SJCRH30 (cell line): ENCODE measurements around the gene NDST1. TPM values are rescaled to one million over a fixed set of nuclear protein-coding genes. Genes with fewer than 3 reads are reported as not detected.

Experiments
- DNase-seq, 2 experiments: peaks; one replicate each; pipeline ENCODE4 v3.0.0-alpha.2; 2015 to 2020
- H3K27ac ChIP-seq: fragments of 250-450 bp; sonication (Bioruptor Pico); 2 replicates; pipeline ENCODE4 v1.5.1; 2020; ENCODE audit warnings: mild to moderate bottlenecking, moderate library complexity
- H3K27me3 ChIP-seq: fragments of 250-450 bp; sonication (Bioruptor Pico); 2 replicates; pipeline ENCODE4 v1.5.1; 2020; ENCODE audit warnings: mild to moderate bottlenecking, moderate library complexity
- H3K36me3 ChIP-seq: fragments of 250-450 bp; sonication (Bioruptor Pico); 2 replicates; pipeline ENCODE4 v1.5.1; 2020; ENCODE audit warnings: mild to moderate bottlenecking, moderate library complexity
- H3K4me1 ChIP-seq: fragments of 250-450 bp; sonication (Bioruptor Pico); 2 replicates; pipeline ENCODE4 v1.5.1; 2020; ENCODE audit warnings: mild to moderate bottlenecking, moderate library complexity
- H3K4me3 ChIP-seq: fragments of 250-450 bp; sonication (Bioruptor Pico); 2 replicates; pipeline ENCODE4 v1.5.1; 2020; ENCODE audit warnings: mild to moderate bottlenecking, moderate library complexity
- H3K9me3 ChIP-seq: fragments of 250-450 bp; sonication (Bioruptor Pico); replicated peaks from 2 replicates; pipeline ENCODE4 v1.5.1; 2020; ENCODE audit warnings: mild to moderate bottlenecking, moderate library complexity
- total RNA-seq: library from RNA; depleted of rRNA; stranded (reverse); fragments of >200 nt; shearing (Covaris generic); gene quantifications from 2 replicates; pipeline ENCODE4 v1.2.3, GENCODE V29; 2014

The NDST1 gene
- total RNA-seq, 1 experiment from 2014 or later, result 30.0 TPM

DNA sequence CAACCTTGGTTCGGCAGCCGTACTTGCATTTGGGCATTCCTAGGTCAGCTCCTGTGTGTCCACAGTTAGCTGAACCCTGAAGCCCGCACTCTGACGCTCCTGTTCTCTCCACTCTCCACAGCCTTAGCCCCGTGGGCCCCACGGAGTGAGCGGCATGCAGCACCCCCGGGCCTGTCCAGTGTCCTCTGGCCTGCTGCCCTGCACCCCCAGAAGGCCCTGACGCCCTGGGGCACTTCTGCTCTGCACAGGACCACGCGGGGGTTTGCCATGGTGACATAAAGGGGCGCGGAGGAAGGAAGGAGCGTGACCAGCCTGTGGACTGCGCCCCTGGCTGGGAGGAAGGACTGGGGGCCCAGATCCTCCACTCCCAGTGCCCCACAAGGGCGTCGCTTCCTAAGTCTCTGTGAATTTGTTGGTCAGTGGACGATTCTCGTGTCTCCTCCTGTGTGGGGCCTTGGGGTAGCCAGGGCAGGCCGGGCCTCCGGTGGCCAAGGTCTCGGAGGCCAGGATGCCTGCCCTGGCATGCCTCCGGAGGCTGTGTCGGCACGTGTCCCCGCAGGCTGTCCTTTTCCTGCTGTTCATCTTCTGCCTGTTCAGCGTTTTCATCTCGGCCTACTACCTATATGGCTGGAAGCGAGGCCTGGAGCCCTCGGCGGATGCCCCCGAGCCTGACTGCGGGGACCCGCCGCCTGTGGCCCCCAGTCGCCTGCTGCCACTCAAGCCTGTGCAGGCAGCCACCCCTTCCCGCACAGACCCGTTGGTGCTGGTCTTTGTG, 13.0 kb downstream of the NDST1 start:
- Histone ChIP-seq H3K27me3 (no peaks in the 10 kb centered on the region), H3K36me3 (0 out of 2 replicates have a peak, but pooled peaks cover 5% of the 10 kb centered on the region), H3K9me3 (no peaks in the 10 kb centered on the region), H3K27ac (no peak overlapping the region), H3K4me1 (peaks cover 25% of the 10 kb centered on the region; the same call in 1 of the 2 replicates), H3K4me3 (no peak overlapping the region)
- DNase-seq, result no peak

DNA sequence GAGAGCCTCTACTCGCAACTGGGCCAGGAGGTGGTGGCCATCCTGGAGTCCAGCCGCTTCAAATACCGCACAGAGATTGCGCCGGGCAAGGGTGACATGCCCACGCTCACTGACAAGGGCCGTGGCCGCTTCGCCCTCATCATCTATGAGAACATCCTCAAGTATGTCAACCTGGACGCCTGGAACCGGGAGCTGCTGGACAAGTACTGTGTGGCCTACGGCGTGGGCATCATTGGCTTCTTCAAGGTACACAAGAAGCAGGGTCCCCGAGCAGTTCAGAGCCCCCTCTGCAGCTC, 13.5 kb downstream of the NDST1 start:
- Histone ChIP-seq H3K36me3 (0 out of 2 replicates have a peak, but pooled peaks cover 5% of the 10 kb centered on the region), H3K4me1 (peaks cover 20% of the 10 kb centered on the region; the same call in 1 of the 2 replicates)

DNA sequence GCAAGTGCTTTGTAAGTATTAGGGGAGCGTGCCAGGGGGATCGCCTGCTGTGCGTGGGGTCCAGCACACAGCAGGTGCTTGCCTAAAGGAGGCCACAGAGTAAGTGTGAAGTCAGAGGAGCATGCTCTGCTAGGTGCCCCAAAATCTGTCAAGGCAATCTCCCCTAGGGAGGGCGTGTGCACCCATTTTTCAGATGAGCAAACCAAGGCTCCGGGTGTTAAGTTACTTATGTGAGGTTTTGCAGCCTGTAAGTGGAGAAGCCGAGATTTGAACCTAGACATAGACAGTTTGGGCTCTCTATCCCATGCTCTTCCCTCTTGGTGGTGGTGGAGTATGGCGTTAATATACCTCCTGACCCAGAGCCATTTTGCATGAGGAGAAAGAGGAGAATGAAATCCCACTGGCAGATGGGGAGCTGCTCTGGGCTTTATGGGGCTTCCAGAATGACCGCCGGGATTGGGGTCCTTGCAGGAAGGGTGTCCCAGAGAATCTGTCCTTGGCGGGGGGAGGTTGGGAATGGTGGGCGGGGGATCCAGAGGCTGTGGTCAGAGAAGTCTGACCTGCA, 14.1 kb downstream of the NDST1 start:
- Histone ChIP-seq H3K9me3 (no peaks in the 10 kb centered on the region), H3K4me1 (peaks cover 16% of the 10 kb centered on the region; the same call in 1 of the 2 replicates), H3K27me3 (no peaks in the 10 kb centered on the region), H3K36me3 (0 out of 2 replicates have a peak, but pooled peaks cover 5% of the 10 kb centered on the region), H3K27ac (no peak overlapping the region), H3K4me3 (no peak overlapping the region)
- no peak for DNase-seq

More for the DNA sequence above, 13.5 kb downstream of the NDST1 start:
- Histone ChIP-seq H3K27me3 (no peaks in the 10 kb centered on the region), H3K4me3 (no peak overlapping the region), H3K9me3 (no peaks in the 10 kb centered on the region), H3K27ac (no peak overlapping the region)
- DNase-seq, result no peak

DNA sequence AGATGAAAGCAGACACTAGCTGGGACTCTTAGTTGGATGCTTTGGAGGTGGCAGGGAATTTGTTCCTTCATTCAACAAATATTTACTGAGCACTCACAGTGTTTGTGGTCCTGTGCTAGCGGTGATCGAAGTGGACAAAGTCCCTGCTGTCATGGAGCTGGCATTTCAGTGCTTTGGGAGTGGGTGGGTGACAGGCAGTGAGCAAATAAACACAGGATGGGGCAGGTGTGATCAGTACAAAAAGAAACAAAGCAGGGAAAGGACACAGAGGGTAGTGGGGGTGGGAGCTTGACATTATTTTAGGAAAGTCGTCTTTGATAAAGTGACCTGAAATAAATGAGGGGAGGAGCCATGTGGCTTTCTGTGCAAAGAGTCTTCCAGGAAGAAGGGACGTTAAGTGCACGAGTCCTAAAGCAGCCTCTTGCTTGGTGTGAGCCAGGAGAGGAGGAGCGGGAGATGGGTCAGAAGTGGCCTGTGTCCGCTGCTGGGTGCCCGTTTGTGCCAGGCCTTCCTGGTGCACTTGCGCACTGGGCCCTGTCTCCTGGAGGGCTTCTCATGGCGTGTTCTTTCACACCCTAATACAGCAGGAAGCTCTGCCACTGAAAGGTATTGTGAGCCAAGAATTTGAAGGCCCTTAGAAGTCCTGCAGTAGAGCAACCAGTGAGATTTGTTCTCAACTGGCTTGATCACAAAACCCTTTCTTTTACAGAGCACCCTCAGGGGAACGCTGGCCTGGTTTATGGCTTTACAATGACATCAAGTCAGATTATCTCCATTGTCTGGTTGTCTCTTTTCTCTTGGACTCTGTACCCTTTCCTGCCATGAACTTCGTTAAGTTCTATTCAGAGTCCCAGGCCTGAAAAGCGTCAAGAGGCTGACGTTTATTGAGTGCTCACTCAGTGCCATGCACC, 14.8 kb downstream of the NDST1 start:
- Histone ChIP-seq H3K36me3 (0 out of 2 replicates have a peak, but pooled peaks cover 5% of the 10 kb centered on the region), H3K27ac (no peak overlapping the region)

DNA sequence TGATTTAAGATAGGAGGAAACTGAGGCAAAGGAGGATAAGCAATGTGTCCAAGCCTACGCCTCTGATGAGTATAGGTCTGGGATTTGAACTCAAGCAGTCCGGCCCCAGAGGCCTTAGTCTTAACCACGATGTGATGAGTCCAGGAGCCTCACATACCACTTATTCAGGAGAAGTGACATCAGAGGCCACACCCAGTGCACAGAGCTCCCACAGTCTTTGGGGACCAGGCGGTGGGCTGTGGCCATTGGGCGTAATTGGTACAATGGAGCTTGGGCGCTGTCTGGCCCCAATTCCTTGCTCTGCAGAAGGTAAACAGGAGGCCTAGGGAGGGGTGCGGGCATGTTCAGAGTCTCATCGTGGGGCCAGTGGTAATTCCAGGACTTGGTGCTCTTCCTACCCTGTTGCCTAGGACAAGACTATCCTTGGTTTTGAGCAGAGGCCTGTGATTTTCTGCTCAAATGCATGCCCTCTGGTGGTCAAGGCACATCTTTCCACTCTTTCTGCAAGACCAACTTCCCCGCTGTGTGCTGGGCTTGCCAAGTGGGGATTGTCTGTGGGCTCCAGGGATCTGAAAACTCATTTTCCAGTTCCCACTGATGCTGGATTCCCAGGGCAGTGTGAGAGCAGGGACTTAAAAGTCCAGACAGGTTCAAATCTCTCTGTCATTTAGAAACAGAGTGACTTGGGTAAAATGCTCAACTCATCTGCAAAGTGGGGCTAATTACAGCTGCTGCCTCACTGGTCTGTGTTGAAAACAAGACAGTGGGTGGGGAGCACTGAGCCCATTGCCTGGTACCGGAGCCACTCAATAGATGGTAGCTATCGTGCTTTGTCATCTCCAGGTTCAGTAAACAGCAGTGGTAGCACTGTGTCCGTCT, 15.8 kb downstream of the NDST1 start:
- peaks cover 3% of the 10 kb centered on the region; the same call in 1 of the 2 replicates for H3K4me1 ChIP-seq
- H3K9me3 ChIP-seq, result no peaks in the 10 kb centered on the region
- no peaks in the 10 kb centered on the region for H3K27me3 ChIP-seq
- peak; percentile 48 to 64 for DNase-seq
- no peak overlapping the region for H3K27ac ChIP-seq
- 0 out of 2 replicates have a peak, but pooled peaks cover 6% of the 10 kb centered on the region for H3K36me3 ChIP-seq
- no peak overlapping the region for H3K4me3 ChIP-seq

More for the DNA sequence above, 14.8 kb downstream of the NDST1 start:
- Histone ChIP-seq H3K4me1 (peaks cover 10% of the 10 kb centered on the region; the same call in 1 of the 2 replicates), H3K4me3 (no peak overlapping the region), H3K9me3 (no peaks in the 10 kb centered on the region), H3K27me3 (no peaks in the 10 kb centered on the region)
- DNase-seq, result no peak

DNA sequence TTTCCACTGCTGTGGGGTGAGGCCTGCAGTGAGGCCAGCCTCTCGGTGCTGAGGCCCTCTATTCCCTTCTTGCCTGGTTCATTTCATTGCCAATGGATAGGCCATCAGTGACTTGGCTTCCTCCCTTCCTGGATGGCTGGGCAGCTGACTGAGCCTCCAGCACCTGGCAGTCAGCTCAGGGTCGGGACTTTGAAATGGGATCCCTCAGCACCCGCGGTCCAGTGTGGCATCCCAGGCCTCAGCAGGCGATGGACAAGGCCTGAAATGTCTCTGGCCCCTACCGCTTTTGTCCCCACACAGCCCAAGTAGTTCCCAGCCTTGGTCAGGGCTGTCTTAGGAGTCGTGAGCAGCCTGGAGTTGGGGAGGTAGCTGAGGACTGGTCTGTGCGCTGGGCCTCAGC, 17.2 kb downstream of the NDST1 start:
- Histone ChIP-seq H3K4me1 (no peaks in the 10 kb centered on the region; the same call in 1 of the 2 replicates), H3K27me3 (no peaks in the 10 kb centered on the region), H3K4me3 (no peak overlapping the region), H3K9me3 (no peaks in the 10 kb centered on the region), H3K36me3 (0 out of 2 replicates have a peak, but pooled peaks cover 6% of the 10 kb centered on the region), H3K27ac (no peak overlapping the region)
- no peak for DNase-seq

DNA sequence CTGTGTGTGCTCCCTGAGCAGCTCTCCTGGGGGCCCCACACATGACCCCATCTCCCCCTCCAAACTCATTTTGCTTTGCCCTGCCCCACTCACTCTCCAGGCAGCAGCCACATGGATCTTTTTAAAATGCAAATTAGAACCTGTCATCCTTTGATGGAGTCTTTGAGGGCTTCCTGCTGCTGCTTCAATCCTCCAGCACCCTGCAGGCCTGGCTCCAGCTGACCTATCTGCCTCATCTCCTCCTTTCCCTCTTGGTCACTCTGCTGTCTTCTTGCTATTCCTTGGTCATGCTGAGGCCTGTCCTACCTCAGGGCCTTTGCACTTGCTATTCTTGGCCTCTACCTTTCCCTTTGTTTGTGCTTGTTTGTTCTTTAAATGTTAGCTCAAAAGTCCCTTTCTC, 17.9 kb downstream of the NDST1 start:
- no peak for DNase-seq
- no peaks in the 10 kb centered on the region for H3K27me3 ChIP-seq
- no peak overlapping the region for H3K4me3 ChIP-seq
- H3K9me3 ChIP-seq, result no peaks in the 10 kb centered on the region
- H3K4me1 ChIP-seq, result no peaks in the 10 kb centered on the region; the same call in 1 of the 2 replicates
- 0 out of 2 replicates have a peak, but pooled peaks cover 6% of the 10 kb centered on the region for H3K36me3 ChIP-seq
- no peak overlapping the region for H3K27ac ChIP-seq

DNA sequence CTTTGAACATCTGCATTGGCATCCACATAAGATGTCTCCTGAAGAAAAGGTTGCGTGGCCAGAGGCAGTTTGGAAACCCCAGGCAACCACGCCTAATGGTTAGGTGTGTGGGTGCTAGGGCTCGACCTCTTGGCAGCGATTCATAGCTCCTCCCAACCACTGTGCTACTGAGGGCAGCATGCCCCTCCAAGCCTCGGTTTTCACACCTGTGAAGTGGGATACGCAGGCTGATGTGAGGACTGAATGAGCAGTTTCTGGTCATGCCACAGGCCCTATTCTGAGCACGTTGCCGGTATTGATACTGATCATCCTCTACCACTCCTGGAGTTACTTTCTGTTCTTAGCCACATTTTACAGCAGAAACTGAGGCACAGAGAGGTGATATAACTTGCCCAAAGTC, 19.1 kb downstream of the NDST1 start:
- Histone ChIP-seq H3K4me3 (no peak overlapping the region), H3K27me3 (no peaks in the 10 kb centered on the region), H3K4me1 (no peaks in the 10 kb centered on the region; the same call in 1 of the 2 replicates), H3K27ac (no peak overlapping the region), H3K36me3 (peaks cover 5% of the 10 kb centered on the region; the same call in 1 of the 2 replicates), H3K9me3 (no peaks in the 10 kb centered on the region)
- DNase-seq, result no peak

DNA sequence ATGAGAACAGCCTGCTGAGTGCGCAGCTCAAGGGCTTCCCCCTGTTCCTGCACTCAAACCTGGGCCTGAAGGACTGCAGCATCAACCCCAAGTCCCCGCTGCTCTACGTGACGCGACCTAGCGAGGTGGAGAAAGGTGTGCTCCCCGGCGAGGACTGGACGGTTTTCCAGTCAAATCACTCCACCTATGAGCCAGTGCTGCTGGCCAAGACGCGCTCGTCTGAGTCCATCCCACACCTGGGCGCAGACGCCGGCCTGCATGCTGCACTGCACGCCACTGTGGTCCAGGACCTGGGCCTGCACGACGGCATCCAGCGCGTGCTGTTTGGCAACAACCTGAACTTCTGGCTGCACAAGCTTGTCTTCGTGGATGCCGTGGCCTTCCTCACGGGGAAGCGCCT, 19.9 kb downstream of the NDST1 start:
- H3K36me3 ChIP-seq, result peaks cover 7% of the 10 kb centered on the region; the same call in 1 of the 2 replicates
- no peaks in the 10 kb centered on the region for H3K9me3 ChIP-seq
- H3K4me1 ChIP-seq, result no peaks in the 10 kb centered on the region; the same call in 1 of the 2 replicates
- no peak overlapping the region for H3K27ac ChIP-seq
- H3K4me3 ChIP-seq, result no peak overlapping the region
- H3K27me3 ChIP-seq, result no peaks in the 10 kb centered on the region
- DNase-seq, result no peak

DNA sequence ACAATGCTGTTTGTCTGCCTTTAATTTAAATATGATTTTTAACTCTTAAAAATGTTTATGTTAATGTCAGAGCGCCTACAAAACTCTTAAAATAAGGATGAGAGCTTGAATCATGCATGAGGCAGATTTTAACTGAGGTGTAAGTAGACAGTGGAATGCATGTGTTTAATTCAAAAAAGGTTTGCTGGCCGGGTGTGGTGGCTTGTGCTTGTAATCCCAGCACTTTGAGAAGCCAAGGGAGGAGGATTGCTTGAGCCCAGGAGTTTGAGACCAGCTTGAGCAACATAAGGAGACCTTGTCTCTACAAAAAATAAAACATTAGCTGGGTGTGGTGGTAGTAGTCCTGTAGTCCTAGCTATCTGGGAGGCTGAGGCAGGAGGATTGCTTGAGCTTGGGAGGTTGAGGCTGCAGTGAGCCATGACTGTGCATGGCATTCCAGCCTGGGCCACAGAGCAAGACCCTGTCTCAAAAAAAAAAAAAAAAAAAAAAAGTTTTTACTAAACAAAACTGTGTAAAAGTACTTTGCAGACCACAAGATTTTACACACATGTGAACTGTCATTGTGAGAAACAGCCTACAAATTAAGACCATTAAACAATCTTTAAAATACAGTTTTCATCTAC, 21.1 kb downstream of the NDST1 start:
- Histone ChIP-seq H3K4me3 (no peak overlapping the region), H3K27me3 (no peaks in the 10 kb centered on the region), H3K27ac (no peak overlapping the region), H3K36me3 (peaks cover 7% of the 10 kb centered on the region; the same call in 1 of the 2 replicates), H3K9me3 (no peaks in the 10 kb centered on the region), H3K4me1 (no peaks in the 10 kb centered on the region)
- DNase-seq, result no peak

DNA sequence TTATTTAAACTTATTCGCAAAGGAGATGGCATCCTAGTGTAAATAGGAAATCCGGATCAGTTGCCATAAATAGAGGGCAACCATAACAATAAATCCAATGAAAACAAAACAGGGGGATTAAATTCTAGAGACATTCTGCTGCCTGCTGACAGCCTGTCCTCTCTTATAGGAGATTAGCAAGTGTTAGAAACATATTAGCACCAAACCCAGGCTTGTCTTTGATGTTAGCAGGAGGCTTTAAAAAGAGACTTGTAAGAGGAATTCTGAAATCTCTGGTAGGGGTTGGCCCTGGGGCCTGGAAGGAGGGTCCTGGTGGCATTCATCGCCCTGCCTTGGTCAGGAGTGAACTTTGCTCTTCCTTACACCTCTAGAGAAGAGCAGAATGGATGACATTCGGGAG, 21.6 kb downstream of the NDST1 start:
- H3K36me3 ChIP-seq, result peaks cover 8% of the 10 kb centered on the region
- no peak overlapping the region for H3K4me3 ChIP-seq
- no peak overlapping the region for H3K27ac ChIP-seq
- no peaks in the 10 kb centered on the region for H3K4me1 ChIP-seq
- no peak for DNase-seq
- H3K9me3 ChIP-seq, result no peaks in the 10 kb centered on the region
- H3K27me3 ChIP-seq, result no peaks in the 10 kb centered on the region

DNA sequence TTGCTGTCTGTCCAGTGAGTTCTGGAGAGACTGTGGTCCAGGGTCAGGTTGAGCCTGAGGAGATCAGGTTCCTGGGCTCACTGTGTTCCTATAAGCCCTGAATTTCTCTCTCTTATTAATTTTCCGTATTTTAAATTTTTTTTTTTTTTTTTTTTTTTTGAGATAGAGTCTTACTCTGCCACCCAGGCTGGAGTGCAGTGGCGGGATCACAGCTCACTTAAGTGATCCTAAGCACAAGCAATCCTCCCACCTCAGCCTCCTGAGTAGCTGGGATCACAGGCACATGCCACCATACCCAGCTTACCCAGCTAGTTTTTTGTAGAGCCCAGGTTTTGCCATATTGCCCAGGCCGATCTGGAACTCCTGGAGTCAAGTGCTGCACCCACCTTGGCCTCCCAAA, 22.5 kb downstream of the NDST1 start:
- H3K4me1 ChIP-seq, result no peaks in the 10 kb centered on the region
- no peak overlapping the region for H3K27ac ChIP-seq
- H3K9me3 ChIP-seq, result no peaks in the 10 kb centered on the region
- no peak overlapping the region for H3K4me3 ChIP-seq
- peaks cover 17% of the 10 kb centered on the region for H3K36me3 ChIP-seq
- H3K27me3 ChIP-seq, result no peaks in the 10 kb centered on the region
- DNase-seq, result no peak

DNA sequence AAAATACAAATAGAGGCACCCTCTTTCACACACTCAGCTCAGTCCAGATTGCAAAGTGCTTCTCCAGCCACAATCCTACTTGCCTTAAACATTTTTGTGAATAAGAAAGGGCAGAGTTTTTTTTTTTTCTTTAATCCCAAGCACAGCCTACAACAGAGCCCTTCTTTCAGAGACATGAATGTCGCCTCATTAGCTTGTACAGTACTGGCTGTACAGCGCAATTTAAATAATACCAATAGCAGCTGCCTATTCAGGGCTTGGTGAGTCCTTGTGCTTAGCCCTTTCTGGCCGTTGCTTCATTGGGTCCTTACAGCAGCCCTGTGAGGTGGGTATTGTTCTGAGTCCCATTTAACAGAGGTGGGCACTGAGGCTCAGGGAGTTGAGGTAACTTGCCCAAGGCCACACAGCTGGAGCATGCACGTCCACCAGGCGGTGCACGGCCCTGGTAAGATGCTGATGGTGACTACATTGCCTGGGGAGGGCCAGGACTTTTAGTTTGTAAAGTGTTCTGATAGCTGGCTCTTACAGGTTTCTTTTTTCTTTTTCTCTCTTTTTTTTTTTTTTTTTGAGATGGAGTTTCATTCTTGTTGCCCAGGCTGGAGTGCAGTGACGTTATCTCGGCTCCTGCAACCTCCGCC, 23.1 kb downstream of the NDST1 start:
- H3K36me3 ChIP-seq, result peaks cover 23% of the 10 kb centered on the region
- H3K4me3 ChIP-seq, result no peak overlapping the region
- no peak for DNase-seq
- no peak overlapping the region for H3K27ac ChIP-seq
- H3K4me1 ChIP-seq, result no peaks in the 10 kb centered on the region
- H3K27me3 ChIP-seq, result no peaks in the 10 kb centered on the region
- H3K9me3 ChIP-seq, result no peaks in the 10 kb centered on the region
